IgD-negative memory B cell (primary cell): Measurements from ENCODE around the gene ZNF76. TPM values are rescaled to one million over a fixed set of nuclear protein-coding genes. Genes with fewer than 3 reads are reported as not detected.
A peak's percentile ranks its signal among the peaks of the same experiment; 100 is the strongest.

Source experiments
- H3K27ac Mint-ChIP-seq, 3 donors: one replicate each; pipeline ENCODE4 v1.8.0; 2020 to 2022; ENCODE audit warnings: mild to moderate bottlenecking in 3 of 3, mixed read lengths in 3 of 3, moderate library complexity in 1 of 3
- H3K27me3 Mint-ChIP-seq: one replicate; pipeline ENCODE4 v1.8.0; 2021; ENCODE audit warnings: mixed read lengths
- H3K36me3 Mint-ChIP-seq: one replicate; pipeline ENCODE4 v1.8.0; 2020; ENCODE audit warnings: mild to moderate bottlenecking, mixed read lengths
- H3K4me1 Mint-ChIP-seq, 3 donors: one replicate each; pipeline ENCODE4 v1.8.0; 2020 to 2022; ENCODE audit warnings: mixed read lengths in 3 of 3, mild to moderate bottlenecking in 1 of 3
- H3K4me3 Mint-ChIP-seq, 4 donors: one replicate each; pipeline ENCODE4 v1.8.0; 2020 to 2022; ENCODE audit warnings: mild to moderate bottlenecking in 4 of 4, mixed read lengths in 4 of 4, moderate library complexity in 3 of 4
- H3K9me3 Mint-ChIP-seq, 3 donors: one replicate each; pipeline ENCODE4 v1.8.0; 2020 to 2021; ENCODE audit warnings: mixed read lengths in 3 of 3, mild to moderate bottlenecking in 1 of 3
- polyA plus RNA-seq: library from polyadenylated mRNA; unstranded; fragments of 300-500 nt; fragmentation: Illumina TruSeq; gene quantifications from one replicate; pipeline ENCODE4 v1.2.3, GENCODE V29; 2021

ZNF76 gene
- polyA plus RNA-seq, 1 donor from 2014 or later = 41.5 TPM

GRCh38 chr6:35244551-35244950, 15.0 kb upstream of the ZNF76 start:
- Mint-ChIP-seq H3K9me3 (no peaks in the 10 kb centered on the region), H3K27ac (peak overlapping the region in 1 of 3 donors; percentile 39), H3K27me3 (no peaks in the 10 kb centered on the region), H3K4me1 (peaks cover 6 to 7% (median 6%) of the 10 kb centered on the region in 3 donors), H3K4me3 (no peak overlapping the region), H3K36me3 (peaks cover 3% of the 10 kb centered on the region)

- H3K36me3 Mint-ChIP-seq = peaks cover 3% of the 10 kb centered on the region
- no peaks in the 10 kb centered on the region for H3K27me3 Mint-ChIP-seq
- no peak overlapping the region for H3K4me3 Mint-ChIP-seq
- H3K4me1 Mint-ChIP-seq = peaks cover 7 to 12% (median 11%) of the 10 kb centered on the region in 3 donors
- H3K9me3 Mint-ChIP-seq = no peaks in the 10 kb centered on the region
- H3K27ac Mint-ChIP-seq = no peak overlapping the region
These were observed 11.8 kb upstream of the ZNF76 start for GRCh38 chr6:35247642-35248231.

GRCh38 chr6:35248300-35248699, 11.2 kb upstream of the ZNF76 start:
- Mint-ChIP-seq H3K4me1 (peaks cover 7 to 14% (median 11%) of the 10 kb centered on the region in 3 donors), H3K9me3 (no peaks in the 10 kb centered on the region), H3K36me3 (peaks cover 3% of the 10 kb centered on the region), H3K27me3 (no peaks in the 10 kb centered on the region), H3K27ac (no peak overlapping the region), H3K4me3 (no peak overlapping the region)

- Mint-ChIP-seq H3K4me3 (no peak overlapping the region), H3K9me3 (no peaks in the 10 kb centered on the region), H3K27me3 (no peaks in the 10 kb centered on the region), H3K27ac (no peak overlapping the region), H3K4me1 (peaks cover 7 to 15% (median 11%) of the 10 kb centered on the region in 3 donors), H3K36me3 (peaks cover 3% of the 10 kb centered on the region)
These were observed 10.6 kb upstream of the ZNF76 start for GRCh38 chr6:35248965-35249364.

- Mint-ChIP-seq H3K4me3 (no peak overlapping the region), H3K27ac (no peak overlapping the region), H3K36me3 (no peaks in the 10 kb centered on the region), H3K27me3 (no peaks in the 10 kb centered on the region), H3K9me3 (no peaks in the 10 kb centered on the region), H3K4me1 (peaks cover 7 to 15% (median 11%) of the 10 kb centered on the region in 3 donors)
These were observed 7.6 kb upstream of the ZNF76 start for GRCh38 chr6:35251949-35252348.

GRCh38 chr6:35253249-35253648, 6.3 kb upstream of the ZNF76 start:
- Mint-ChIP-seq H3K27me3 (no peaks in the 10 kb centered on the region), H3K9me3 (no peaks in the 10 kb centered on the region), H3K27ac (no peak overlapping the region), H3K4me3 (peak overlapping the region in 1 of 4 donors; percentile 52), H3K4me1 (peaks cover 5 to 15% (median 8%) of the 10 kb centered on the region in 3 donors), H3K36me3 (no peaks in the 10 kb centered on the region)

GRCh38 chr6:35258336-35258735, 1.2 kb upstream of the ZNF76 start:
- Mint-ChIP-seq H3K9me3 (no peaks in the 10 kb centered on the region), H3K27ac (peak overlapping the region; percentile 96 to 97 (median 96)), H3K4me1 (peaks cover 18 to 43% (median 36%) of the 10 kb centered on the region in 3 donors), H3K27me3 (no peaks in the 10 kb centered on the region), H3K36me3 (no peaks in the 10 kb centered on the region), H3K4me3 (peak overlapping the region; percentile 90 to 100 (median 98))

GRCh38 chr6:35258858-35259193, 709 bp upstream of the ZNF76 start:
- Mint-ChIP-seq H3K9me3 (no peaks in the 10 kb centered on the region), H3K27me3 (no peaks in the 10 kb centered on the region), H3K4me3 (peak overlapping the region; percentile 90 to 100 (median 98)), H3K27ac (peak overlapping the region; percentile 96 to 97 (median 96)), H3K4me1 (peaks cover 18 to 44% (median 38%) of the 10 kb centered on the region in 3 donors), H3K36me3 (no peaks in the 10 kb centered on the region)

- peaks cover 27 to 51% (median 49%) of the 10 kb centered on the region in 3 donors for H3K4me1 Mint-ChIP-seq
These were observed 534 bp downstream of the ZNF76 start for GRCh38 chr6:35259948-35260590.

GRCh38 chr6:35260591-35261570, 1.3 kb downstream of the ZNF76 start:
- no peaks in the 10 kb centered on the region for H3K36me3 Mint-ChIP-seq
- peak overlapping the region; percentile 94 to 96 (median 96) for H3K27ac Mint-ChIP-seq
- H3K9me3 Mint-ChIP-seq = no peaks in the 10 kb centered on the region
- H3K4me1 Mint-ChIP-seq = peaks cover 32 to 56% (median 53%) of the 10 kb centered on the region in 3 donors
- H3K27me3 Mint-ChIP-seq = peaks cover 2% of the 10 kb centered on the region
- peak overlapping the region; percentile 82 to 100 (median 90) for H3K4me3 Mint-ChIP-seq

More at GRCh38 chr6:35259948-35260590, 534 bp downstream of the ZNF76 start:
- Mint-ChIP-seq H3K4me3 (peak overlapping the region; percentile 82 to 100 (median 90)), H3K36me3 (no peaks in the 10 kb centered on the region), H3K27me3 (peaks cover 2% of the 10 kb centered on the region), H3K27ac (peak overlapping the region; percentile 94 to 96 (median 96)), H3K9me3 (no peaks in the 10 kb centered on the region)

GRCh38 chr6:35262596-35262995, 3.1 kb downstream of the ZNF76 start:
- Mint-ChIP-seq H3K27me3 (peaks cover 2% of the 10 kb centered on the region), H3K27ac (peak overlapping the region in 2 of 3 donors; percentile 25 to 96), H3K36me3 (no peaks in the 10 kb centered on the region), H3K4me1 (peaks cover 33 to 54% (median 52%) of the 10 kb centered on the region in 3 donors), H3K9me3 (no peaks in the 10 kb centered on the region), H3K4me3 (peak overlapping the region in 1 of 4 donors; percentile 90)

GRCh38 chr6:35264550-35265274, 5.2 kb downstream of the ZNF76 start:
- Mint-ChIP-seq H3K9me3 (no peaks in the 10 kb centered on the region), H3K27me3 (peaks cover 2% of the 10 kb centered on the region), H3K4me1 (peaks cover 29 to 53% (median 47%) of the 10 kb centered on the region in 3 donors), H3K27ac (peak overlapping the region in 1 of 3 donors; percentile 96), H3K36me3 (no peaks in the 10 kb centered on the region), H3K4me3 (peak overlapping the region in 1 of 4 donors; percentile 63)

- Mint-ChIP-seq H3K36me3 (no peaks in the 10 kb centered on the region), H3K9me3 (no peaks in the 10 kb centered on the region), H3K4me3 (no peak overlapping the region), H3K27ac (peak overlapping the region in 1 of 3 donors; percentile 41), H3K4me1 (peaks cover 25 to 47% (median 42%) of the 10 kb centered on the region in 3 donors), H3K27me3 (peaks cover 2% of the 10 kb centered on the region)
These were observed 6.0 kb downstream of the ZNF76 start for GRCh38 chr6:35265523-35265922.

GRCh38 chr6:35267446-35267845, 7.9 kb downstream of the ZNF76 start:
- H3K27me3 Mint-ChIP-seq = peaks cover 2% of the 10 kb centered on the region
- no peaks in the 10 kb centered on the region for H3K9me3 Mint-ChIP-seq
- peaks cover 19 to 30% (median 27%) of the 10 kb centered on the region in 3 donors for H3K4me1 Mint-ChIP-seq
- no peaks in the 10 kb centered on the region for H3K36me3 Mint-ChIP-seq
- no peak overlapping the region for H3K27ac Mint-ChIP-seq
- H3K4me3 Mint-ChIP-seq = no peak overlapping the region
